HepG2 (cell line): Measurements from ENCODE around the gene GLB1L. TPM values are rescaled to one million over a fixed set of nuclear protein-coding genes. Genes with fewer than 3 reads are reported as not detected.
"Not testable (repeated sequence)": the region's sequence is repeated elsewhere in the genome, so short reads cannot be mapped to it uniquely, and the experiment has no call there.

Source experiments
- ATAC-seq: fragments of 200-7000 bp; cut with Tn5 transposase; 3 replicates; pipeline ENCODE4 v1.9.1; 2020; ENCODE audit warnings: mild to moderate bottlenecking, moderate library complexity
- BruUV-seq: library from RNA; stranded (reverse); fragments of 400-500 nt; replicated peaks from 2 replicates; lab custom pipeline; 2021; lab: Mats Ljungman, UMichigan
- CTCF ChIA-PET: fragments of 300-600 bp; formaldehyde crosslinking; extraction: SDS; loops from one replicate; lab custom pipeline; 2021; ENCODE audit warnings: low total read pairs, inconsistent platforms, low intra/inter-chr PET ratio; lab: Yijun Ruan, JAX
- POLR2A ChIA-PET: fragments of 350-600 bp; sonication (Branson Sonifier 250); formaldehyde crosslinking; loops from one replicate; lab custom pipeline; 2020; ENCODE audit warnings: antibody characterized with exemption, inconsistent platforms; lab: Yijun Ruan, JAX
- DNase-seq: peaks from one replicate; pipeline ENCODE4 v3.0.0-alpha.2; 2015; ENCODE audit warnings: low spot score
- FAIRE-seq: peaks from 3 replicates; lab custom pipeline; 2011; peaks lifted over from hg19 to GRCh38; lab: Jason Lieb, UNC
- H2AFZ ChIP-seq: one replicate; pipeline ENCODE4 v1.6.1; 2011; ENCODE audit warnings: low read length, inconsistent platforms
- H3K27ac ChIP-seq: fragments of 300-600 bp; 3 replicates; pipeline ENCODE4 v1.8.0; 2011; ENCODE audit warnings: mixed run types, mild to moderate bottlenecking, mixed read lengths, low read length, inconsistent platforms; ENCODE audit not compliant: insufficient read depth; ENCODE audit errors: extremely low read length
- H3K27me3 ChIP-seq, 2 experiments: fragments of 200-600 bp in 1 of 2; 2 replicates in 1 of 2; 3 replicates in 1 of 2; pipeline versions ENCODE4 v1.6.0 to v1.8.0; 2011; ENCODE audit warnings: low read length in 2 of 2, mild to moderate bottlenecking in 2 of 2, moderate library complexity in 2 of 2, inconsistent platforms in 1 of 2; ENCODE audit not compliant: insufficient read depth in 2 of 2, control insufficient read depth in 1 of 2
- H3K36me3 ChIP-seq, 2 experiments: fragments of 200-600 bp in 1 of 2; replicated peaks in 1 of 2; 2 replicates in 1 of 2; 3 replicates in 1 of 2; pipeline versions ENCODE4 v1.5.1 to v1.8.0; 2011; ENCODE audit warnings: low read length in 2 of 2, inconsistent platforms in 1 of 2; ENCODE audit not compliant: insufficient read depth in 2 of 2, control insufficient read depth in 1 of 2
- H3K4me1 ChIP-seq: 2 replicates; pipeline ENCODE4 v1.5.1; 2012; ENCODE audit warnings: low read length, inconsistent platforms; ENCODE audit not compliant: insufficient read depth
- H3K4me2 ChIP-seq: 2 replicates; pipeline ENCODE4 v1.6.0; 2011; ENCODE audit warnings: low read depth, low read length, inconsistent platforms
- H3K4me3 ChIP-seq, 3 experiments: fragments of 200-600 bp in 1 of 3; sonication (generic), shearing (Covaris generic) in 1 of 3; replicated peaks in 1 of 3; 2 replicates each; pipeline ENCODE4 v1.5.1; 2011 to 2016; ENCODE audit warnings: low read length in 3 of 3, inconsistent platforms in 2 of 3, low read depth in 2 of 3, mild to moderate bottlenecking in 2 of 3, control low read depth in 1 of 3, mixed read lengths in 1 of 3; ENCODE audit not compliant: insufficient read depth in 1 of 3
- H3K79me2 ChIP-seq: one replicate; pipeline ENCODE4 v1.6.1; 2011; ENCODE audit warnings: low read length, inconsistent platforms; ENCODE audit not compliant: insufficient read depth
- H3K9ac ChIP-seq: 2 replicates; pipeline ENCODE4 v1.6.0; 2011; ENCODE audit warnings: mild to moderate bottlenecking, low read depth, low read length, inconsistent platforms; ENCODE audit not compliant: insufficient read depth
- H3K9me3 ChIP-seq: 2 replicates; pipeline ENCODE4 v1.5.1; 2012; ENCODE audit warnings: mild to moderate bottlenecking, low read length
- H4K20me1 ChIP-seq: 2 replicates; pipeline ENCODE4 v1.6.0; 2011; ENCODE audit warnings: inconsistent platforms, mild to moderate bottlenecking, low read length, moderate library complexity; ENCODE audit not compliant: insufficient read depth
- ARID4A ChIP-seq: sonication (generic); formaldehyde crosslinking; IDR thresholded peaks from 2 replicates; pipeline ENCODE4 v1.5.0; 2020; ENCODE audit warnings: mild to moderate bottlenecking, missing genetic modification reagents, borderline replicate concordance
- DRAP1 ChIP-seq: IDR thresholded peaks from 2 replicates; pipeline ENCODE4 v1.6.1; 2016; ENCODE audit warnings: missing genetic modification reagents, missing compliant biosample characterization
- LCORL ChIP-seq, 2 experiments: fragments of 450-650 bp in 1 of 2; sonication (generic) in 1 of 2; formaldehyde crosslinking in 1 of 2; IDR thresholded peaks; 2 replicates each; pipeline versions ENCODE4 v1.5.0 to v1.6.1; 2017 to 2020; ENCODE audit warnings: antibody characterized with exemption in 1 of 2, missing genetic modification reagents in 1 of 2
- MTA1 ChIP-seq: sonication (generic); formaldehyde crosslinking; IDR thresholded peaks from 2 replicates; pipeline ENCODE4 v1.4.0; 2020; ENCODE audit warnings: missing genetic modification reagents, mild to moderate bottlenecking, borderline replicate concordance
- NFYB ChIP-seq: sonication (generic); formaldehyde crosslinking; IDR thresholded peaks from 2 replicates; pipeline ENCODE4 v1.4.0; 2020; ENCODE audit warnings: missing genetic modification reagents
- NFYC ChIP-seq: IDR thresholded peaks from 2 replicates; pipeline ENCODE4 v1.6.1; 2016; ENCODE audit warnings: missing genetic modification reagents, missing compliant biosample characterization
- POGZ ChIP-seq: sonication (generic); formaldehyde crosslinking; IDR thresholded peaks from 2 replicates; pipeline ENCODE4 v1.4.0; 2020; ENCODE audit warnings: mild to moderate bottlenecking, missing genetic modification reagents
- RAD21 ChIP-seq: fragments of 450-650 bp; formaldehyde crosslinking; IDR thresholded peaks from 2 replicates; pipeline ENCODE4 v1.5.0; 2020; ENCODE audit warnings: mild to moderate bottlenecking
- RXRB ChIP-seq: IDR thresholded peaks from 2 replicates; pipeline ENCODE4 v1.6.1; 2016; ENCODE audit warnings: borderline replicate concordance, missing genetic modification reagents, missing compliant biosample characterization
- SOX5 ChIP-seq: IDR thresholded peaks from 2 replicates; pipeline ENCODE4 v1.6.1; 2016; ENCODE audit warnings: borderline replicate concordance
- SP1 ChIP-seq, 2 experiments: fragments of 450-650 bp in 1 of 2; sonication (generic) in 1 of 2; formaldehyde crosslinking in 1 of 2; IDR thresholded peaks; 2 replicates each; pipeline versions ENCODE4 v1.4.0 to v1.6.1; 2016 to 2020; ENCODE audit warnings: missing genetic modification reagents in 1 of 2
- ZBTB38 ChIP-seq: sonication (generic); formaldehyde crosslinking; IDR thresholded peaks from 2 replicates; pipeline ENCODE4 v1.5.1; 2020; ENCODE audit warnings: mild to moderate bottlenecking, missing genetic modification reagents
- ZEB1 ChIP-seq: IDR thresholded peaks from 2 replicates; pipeline ENCODE4 v1.6.1; 2012; ENCODE audit warnings: mild to moderate bottlenecking, low read depth, inconsistent platforms; ENCODE audit not compliant: insufficient replicate concordance
- ZFX ChIP-seq: sonication (generic); formaldehyde crosslinking; IDR thresholded peaks from 2 replicates; pipeline ENCODE4 v1.4.0; 2020; ENCODE audit warnings: mild to moderate bottlenecking, low read depth, missing genetic modification reagents, moderate library complexity
- ZNF350 ChIP-seq: sonication (generic); formaldehyde crosslinking; IDR thresholded peaks from 2 replicates; pipeline ENCODE4 v1.4.0; 2020; ENCODE audit warnings: mild to moderate bottlenecking, low read depth, missing genetic modification reagents, borderline replicate concordance
- ZNF510 ChIP-seq: sonication (generic); formaldehyde crosslinking; IDR thresholded peaks from 2 replicates; pipeline ENCODE4 v1.4.0; 2020; ENCODE audit warnings: low read depth, mild to moderate bottlenecking, missing genetic modification reagents
- WGBS: methylation state at CpG from one replicate; pipeline ENCODE4 v1.1.6; 2017; ENCODE audit warnings: low lambda C conversion rate; 5-methylcytosine and 5-hydroxymethylcytosine counted together
- in situ Hi-C: cut with HindIII; loops from 2 replicates; pipeline ENCODE4 v1.10.0; 2017; ENCODE audit warnings: low pct_unique_long_range_greater_than_20kb; ENCODE audit not compliant: extremely low pct_ligation_motif_present
- intact Hi-C: fragments of 100-400 bp; cut with micrococcal nuclease; formaldehyde crosslinking; loops from one replicate; pipeline ENCODE4 v1.10.0; 2022; ENCODE audit not compliant: unreplicated experiment
- polyA plus RNA-seq, 8 experiments: library from polyadenylated mRNA; depleted of rRNA in 3 of 8; stranded (reverse) in 7 of 8; unstranded in 1 of 8; fragments of >200 nt; fragmentation: Illumina TruSeq in 4 of 8; extraction: Trizol in 4 of 8; gene quantifications; 2 replicates each; pipeline versions ENCODE4 v1.2.1 to v1.2.3, GENCODE V29; 2011 to 2016; ENCODE audit warnings: low read depth in 4 of 8, missing spikeins in 1 of 8, mixed read lengths in 1 of 8; ENCODE audit not compliant: insufficient read depth in 1 of 8
- total RNA-seq, 5 experiments: library from RNA; depleted of rRNA; stranded (reverse); fragments of >200 nt; fragmentation: Illumina TruSeq; extraction: Trizol; gene quantifications; 2 replicates each; pipeline ENCODE4 v1.2.3, GENCODE V29; 2016; ENCODE audit warnings: low read depth in 1 of 5
- TF ChIP-seq, protein P1 (sequence below): sonication (generic); formaldehyde crosslinking; IDR thresholded peaks from 2 replicates; pipeline ENCODE4 v1.4.0; 2020; ENCODE audit warnings: missing genetic modification reagents, low read depth, mild to moderate bottlenecking, borderline replicate concordance

GLB1L gene
- total and polyA plus RNA-seq, 2 of the 13 experiments (the other 11 are each of a cell fraction or from before 2014, with no cell fraction given): 6.8 to 7.3 TPM

DNA sequence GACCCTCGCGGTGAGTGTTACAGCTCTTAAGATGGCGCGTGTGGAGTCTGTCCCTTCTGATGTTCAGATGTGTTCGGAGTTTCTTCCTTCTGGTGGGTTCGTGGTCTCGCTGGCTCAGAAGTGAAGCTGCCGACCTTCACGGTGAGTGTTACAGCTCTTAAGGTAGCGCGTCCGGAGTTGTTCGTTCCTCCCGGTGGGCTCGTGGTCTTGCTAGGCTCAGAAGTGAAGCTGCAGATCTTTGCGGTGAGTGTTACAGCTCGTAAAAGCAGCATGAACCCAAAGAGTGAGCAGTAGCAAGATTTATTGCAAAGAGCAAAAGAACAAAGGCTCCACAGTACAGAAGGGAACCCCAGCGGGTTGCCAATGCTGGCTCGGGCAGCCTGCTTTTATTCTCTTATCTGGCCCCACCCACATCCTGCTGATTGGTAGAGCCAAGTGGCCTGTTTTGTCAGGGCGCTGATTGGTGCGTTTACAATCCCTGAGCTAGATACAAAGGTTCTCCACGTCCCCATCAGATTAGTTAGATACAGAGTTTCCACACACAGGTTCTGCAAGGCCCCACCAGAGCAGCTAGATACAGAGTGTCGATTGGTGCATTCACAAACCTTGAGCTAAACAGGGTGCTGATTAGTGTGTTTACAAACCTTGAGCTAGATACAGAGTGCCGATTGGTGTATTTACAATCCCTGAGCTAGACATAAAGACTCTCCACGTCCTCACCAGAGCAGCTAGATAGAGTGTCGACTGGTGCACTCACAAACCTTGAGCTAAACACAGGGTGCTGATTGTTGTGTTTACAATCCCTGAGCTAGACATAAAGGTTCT is 44.5 kb downstream of the GLB1L start:
- POLR2A ChIA-PET: interaction anchor here (0.8 to 10.9 kb wide), 13 partner anchors 7 to 199 kb away, joined by 3 to 102 read pairs (median 9); partner anchors contain the start of genes ABCB6, CNPPD1, DNAJB2 and GLB1L
- H3K79me2 ChIP-seq; in situ Hi-C loops; CTCF ChIA-PET; H2AFZ ChIP-seq; FAIRE-seq; ATAC-seq; H3K4me3 ChIP-seq; H3K27me3 ChIP-seq; intact Hi-C loops; H3K36me3 ChIP-seq; H4K20me1 ChIP-seq; H3K9ac ChIP-seq; H3K9me3 ChIP-seq; TF ChIP-seq LCORL, SP1 (IDR thresholded peaks at IDR 0.05): not testable (repeated sequence)
- peak; percentile 42 for DNase-seq
- Histone ChIP-seq H3K27ac (peak overlapping the region; percentile 63), H3K4me2 (peak overlapping the region; percentile 22; the same call in 1 of the 2 replicates), H3K4me1 (peaks cover 36% of the 10 kb centered on the region)
- 78% methylated on average over 23 of the region's 26 CpGs for WGBS
- BruUV-seq: TSS peak; percentile 82
- TF ChIP-seq, protein P1, sequence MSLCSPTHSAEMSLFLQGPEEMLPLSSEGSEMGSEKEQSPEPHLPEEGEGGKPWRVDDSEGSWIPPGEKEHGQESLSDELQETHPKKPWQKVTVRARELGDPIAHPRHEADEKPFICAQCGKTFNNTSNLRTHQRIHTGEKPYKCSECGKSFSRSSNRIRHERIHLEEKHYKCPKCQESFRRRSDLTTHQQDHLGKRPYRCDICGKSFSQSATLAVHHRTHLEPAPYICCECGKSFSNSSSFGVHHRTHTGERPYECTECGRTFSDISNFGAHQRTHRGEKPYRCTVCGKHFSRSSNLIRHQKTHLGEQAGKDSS (CRISPR knock-in tag): 0 out of 2 replicates have a peak, but pooled peaks have one; percentile 33
- TF ChIP-seq ZNF350 (CRISPR knock-in tag) (peak; percentile 27; the same call in 1 of the 2 replicates), ZFX (0 out of 2 replicates have a peak, but pooled peaks have one; percentile 16), ZBTB38 (peak; percentile 98), NFYC (peak; percentile 81), ARID4A (peak; percentile 37; the same call in 1 of the 2 replicates), RXRB (CRISPR knock-in tag) (0 out of 2 replicates have a peak, but pooled peaks have one; percentile 14), DRAP1 (peak; percentile 46; the same call in 1 of the 2 replicates), POGZ (CRISPR knock-in tag) (peak; percentile 68; the same call in 1 of the 2 replicates), NFYB (CRISPR knock-in tag) (peak; percentile 84), SOX5 (peak; percentile 33; the same call in 1 of the 2 replicates), RAD21 (CRISPR knock-in tag) (peak; percentile 42; the same call in 1 of the 2 replicates), LCORL (CRISPR knock-in tag; IDR thresholded peaks at IDR 0.05) (peak; percentile 29; the same call in 1 of the 2 replicates), ZEB1 (peak; percentile 36), ZNF510 (0 out of 2 replicates have a peak, but pooled peaks have one; percentile 66), SP1 (CRISPR knock-in tag; IDR thresholded peaks at IDR 0.05) (peak; percentile 24; the same call in 1 of the 2 replicates), MTA1 (0 out of 2 replicates have a peak, but pooled peaks have one; percentile 10)
